ENCODE data around the gene PKHD1. TPM values are rescaled to one million over a fixed set of nuclear protein-coding genes. Genes with fewer than 3 reads are reported as not detected.

The PKHD1 gene
- total RNA-seq, 4 donors from 2014 or later: 0.09 to 0.83 (median 0.29) TPM; not detected in 1

- Histone ChIP-seq H3K4me1 (no peaks in the 10 kb centered on the region), H3K27me3 (no peaks in the 10 kb centered on the region), H3K4me3 (no peak overlapping the region), H3K36me3 (no peaks in the 10 kb centered on the region), H3K27ac (no peak overlapping the region), H3K9me3 (no peaks in the 10 kb centered on the region)
- intact Hi-C loops (cut with DNase I; ENCODE audit: low total_unique reads): no loop called here
- no peak for DNase-seq
- TF ChIP-seq POLR2A (IDR thresholded peaks at IDR 0.05): no peak
- TF ChIP-seq, protein P1, sequence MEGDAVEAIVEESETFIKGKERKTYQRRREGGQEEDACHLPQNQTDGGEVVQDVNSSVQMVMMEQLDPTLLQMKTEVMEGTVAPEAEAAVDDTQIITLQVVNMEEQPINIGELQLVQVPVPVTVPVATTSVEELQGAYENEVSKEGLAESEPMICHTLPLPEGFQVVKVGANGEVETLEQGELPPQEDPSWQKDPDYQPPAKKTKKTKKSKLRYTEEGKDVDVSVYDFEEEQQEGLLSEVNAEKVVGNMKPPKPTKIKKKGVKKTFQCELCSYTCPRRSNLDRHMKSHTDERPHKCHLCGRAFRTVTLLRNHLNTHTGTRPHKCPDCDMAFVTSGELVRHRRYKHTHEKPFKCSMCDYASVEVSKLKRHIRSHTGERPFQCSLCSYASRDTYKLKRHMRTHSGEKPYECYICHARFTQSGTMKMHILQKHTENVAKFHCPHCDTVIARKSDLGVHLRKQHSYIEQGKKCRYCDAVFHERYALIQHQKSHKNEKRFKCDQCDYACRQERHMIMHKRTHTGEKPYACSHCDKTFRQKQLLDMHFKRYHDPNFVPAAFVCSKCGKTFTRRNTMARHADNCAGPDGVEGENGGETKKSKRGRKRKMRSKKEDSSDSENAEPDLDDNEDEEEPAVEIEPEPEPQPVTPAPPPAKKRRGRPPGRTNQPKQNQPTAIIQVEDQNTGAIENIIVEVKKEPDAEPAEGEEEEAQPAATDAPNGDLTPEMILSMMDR (IDR thresholded peaks at IDR 0.05): no peak
These were observed 349.6 kb downstream of the PKHD1 start for GRCh38 chr6:51737580-51738360.

DNA sequence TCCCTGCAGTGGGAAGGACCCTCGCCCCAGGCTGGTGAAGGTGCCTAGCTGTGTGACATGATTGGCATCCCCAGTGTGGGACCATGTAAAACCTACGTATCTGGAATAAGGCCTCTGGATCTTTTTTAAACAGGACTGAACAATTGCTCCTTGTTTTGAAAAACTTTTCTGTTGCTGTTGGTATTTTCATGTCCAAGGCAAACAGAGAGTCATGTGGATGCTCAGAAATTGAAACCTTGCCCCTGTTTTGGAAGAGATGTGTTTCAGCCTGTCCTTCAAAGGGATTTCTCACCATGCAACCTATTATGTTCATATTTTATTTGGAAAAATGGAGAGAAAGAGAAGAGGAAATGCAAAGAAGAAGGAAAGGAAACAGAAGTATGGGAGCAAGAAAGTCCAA is 362.3 kb downstream of the PKHD1 start:
- Histone ChIP-seq H3K4me1 (no peaks in the 10 kb centered on the region), H3K36me3 (no peaks in the 10 kb centered on the region), H3K27ac (no peak overlapping the region), H3K4me3 (no peak overlapping the region), H3K9me3 (no peaks in the 10 kb centered on the region), H3K27me3 (no peaks in the 10 kb centered on the region)
- no peak for DNase-seq
- TF ChIP-seq, protein P1 (IDR thresholded peaks at IDR 0.05): no peak
- TF ChIP-seq POLR2A (IDR thresholded peaks at IDR 0.05): no peak
- intact Hi-C loops (cut with DNase I; ENCODE audit: low total_unique reads): no loop called here

DNA sequence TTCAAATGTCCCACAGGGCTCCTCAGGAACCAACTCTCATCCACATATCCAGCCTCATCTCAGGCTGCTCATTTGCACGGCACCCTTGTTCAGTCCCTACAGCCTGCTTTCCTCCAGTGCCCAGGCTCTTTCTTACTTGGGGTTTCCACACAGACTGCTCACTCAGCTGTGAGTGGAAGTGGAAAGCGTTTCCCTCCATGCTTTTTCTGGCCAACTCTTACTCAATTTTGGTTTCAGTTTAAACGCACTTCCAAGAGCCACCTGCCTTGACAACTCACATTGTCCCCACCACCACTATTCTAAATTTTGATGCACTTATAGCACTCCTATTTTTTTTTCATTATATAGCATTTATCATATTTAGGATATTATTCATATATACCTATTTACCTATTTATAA is 367.1 kb downstream of the PKHD1 start:
- intact Hi-C loops (cut with DNase I; ENCODE audit: low total_unique reads): no loop called here

GRCh38 chr6:51719297-51719696 is 368.1 kb downstream of the PKHD1 start:
- no peak for DNase-seq
- no peak overlapping the region for H3K27ac ChIP-seq
- no peaks in the 10 kb centered on the region for H3K9me3 ChIP-seq
- intact Hi-C loops (cut with DNase I; ENCODE audit: low total_unique reads): no loop called here
- H3K27me3 ChIP-seq: no peaks in the 10 kb centered on the region
- no peaks in the 10 kb centered on the region for H3K4me1 ChIP-seq
- no peaks in the 10 kb centered on the region for H3K36me3 ChIP-seq
- TF ChIP-seq POLR2A (IDR thresholded peaks at IDR 0.05): no peak
- TF ChIP-seq, protein P1 (IDR thresholded peaks at IDR 0.05): no peak
- no peak overlapping the region for H3K4me3 ChIP-seq

More for the DNA sequence above, 367.1 kb downstream of the PKHD1 start:
- DNase-seq: no peak
- Histone ChIP-seq H3K27ac (no peak overlapping the region), H3K27me3 (no peaks in the 10 kb centered on the region), H3K4me1 (no peaks in the 10 kb centered on the region), H3K36me3 (no peaks in the 10 kb centered on the region), H3K9me3 (no peaks in the 10 kb centered on the region), H3K4me3 (no peak overlapping the region)
- no peak for TF ChIP-seq POLR2A (IDR thresholded peaks at IDR 0.05)
- TF ChIP-seq, protein P1 (IDR thresholded peaks at IDR 0.05): no peak

DNA sequence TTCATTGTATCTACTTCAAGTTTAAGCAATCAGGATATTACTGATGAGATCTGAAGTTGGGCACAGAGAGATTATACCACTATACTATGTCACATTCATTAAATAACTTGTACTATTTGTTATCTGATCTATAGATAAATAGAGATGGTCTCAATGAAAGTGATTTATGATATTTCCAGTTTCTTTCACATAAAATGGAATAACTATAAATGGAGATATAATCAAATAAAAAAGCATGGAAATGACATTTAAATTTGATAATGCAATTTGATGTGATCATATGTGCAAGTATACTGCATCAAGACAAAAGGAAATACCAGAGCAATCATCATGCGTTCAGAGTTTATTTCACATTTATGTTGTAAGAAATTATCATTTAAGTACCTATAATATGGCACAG is 368.9 kb downstream of the PKHD1 start:
- Histone ChIP-seq H3K9me3 (no peaks in the 10 kb centered on the region), H3K4me3 (no peak overlapping the region), H3K27me3 (no peaks in the 10 kb centered on the region), H3K27ac (no peak overlapping the region), H3K4me1 (no peaks in the 10 kb centered on the region), H3K36me3 (no peaks in the 10 kb centered on the region)
- TF ChIP-seq POLR2A (IDR thresholded peaks at IDR 0.05): no peak
- TF ChIP-seq, protein P1 (IDR thresholded peaks at IDR 0.05): no peak
- intact Hi-C loops (cut with DNase I; ENCODE audit: low total_unique reads): no loop called here
- no peak for DNase-seq

Measured in uterus (tissue), 4 donors.